Right renal cortex interstitium (tissue), 3 donors: ENCODE measurements around the gene PRKD2. TPM values are rescaled to one million over a fixed set of nuclear protein-coding genes. Genes with fewer than 3 reads are reported as not detected.
"Not testable (repeated sequence)": the region's sequence is repeated elsewhere in the genome, so short reads cannot be mapped to it uniquely, and the experiment has no call there.

Source experiments
- DNase-seq, 3 donors: peaks; one replicate each; pipeline ENCODE4 v3.0.0-alpha.2; 2013; ENCODE audit warnings: low read depth in 3 of 3, low spot score in 2 of 3
- polyA plus RNA-seq, 3 donors: library from polyadenylated mRNA; unstranded; fragments of 120-200 nt; gene quantifications; one replicate each; pipeline ENCODE4 v1.2.1, GENCODE V29; 2013; ENCODE audit not compliant: insufficient read length in 3 of 3

Gene PRKD2
- polyA plus RNA-seq, 3 donors: 30.4 to 34.1 (median 33.7) TPM

DNA sequence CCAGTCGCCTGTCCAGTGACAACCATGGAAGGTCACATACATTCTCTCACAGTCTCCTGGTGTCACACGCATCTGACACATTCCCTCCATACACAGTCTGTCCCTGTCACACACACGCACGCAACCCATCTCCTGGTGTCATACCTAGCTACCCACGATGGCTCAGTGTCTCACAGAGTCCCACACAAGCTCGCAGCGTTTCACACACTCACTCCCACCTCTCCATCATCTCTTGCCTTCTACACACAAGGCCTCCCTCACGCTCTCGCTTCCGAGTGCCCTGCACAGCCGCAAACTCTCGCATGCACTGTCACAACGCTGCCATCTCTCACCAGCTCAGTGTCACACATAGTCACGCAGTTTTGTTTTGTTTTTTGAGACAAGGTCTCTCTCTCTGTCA is 79.7 kb downstream of the PRKD2 start:
- no peak for DNase-seq

DNA sequence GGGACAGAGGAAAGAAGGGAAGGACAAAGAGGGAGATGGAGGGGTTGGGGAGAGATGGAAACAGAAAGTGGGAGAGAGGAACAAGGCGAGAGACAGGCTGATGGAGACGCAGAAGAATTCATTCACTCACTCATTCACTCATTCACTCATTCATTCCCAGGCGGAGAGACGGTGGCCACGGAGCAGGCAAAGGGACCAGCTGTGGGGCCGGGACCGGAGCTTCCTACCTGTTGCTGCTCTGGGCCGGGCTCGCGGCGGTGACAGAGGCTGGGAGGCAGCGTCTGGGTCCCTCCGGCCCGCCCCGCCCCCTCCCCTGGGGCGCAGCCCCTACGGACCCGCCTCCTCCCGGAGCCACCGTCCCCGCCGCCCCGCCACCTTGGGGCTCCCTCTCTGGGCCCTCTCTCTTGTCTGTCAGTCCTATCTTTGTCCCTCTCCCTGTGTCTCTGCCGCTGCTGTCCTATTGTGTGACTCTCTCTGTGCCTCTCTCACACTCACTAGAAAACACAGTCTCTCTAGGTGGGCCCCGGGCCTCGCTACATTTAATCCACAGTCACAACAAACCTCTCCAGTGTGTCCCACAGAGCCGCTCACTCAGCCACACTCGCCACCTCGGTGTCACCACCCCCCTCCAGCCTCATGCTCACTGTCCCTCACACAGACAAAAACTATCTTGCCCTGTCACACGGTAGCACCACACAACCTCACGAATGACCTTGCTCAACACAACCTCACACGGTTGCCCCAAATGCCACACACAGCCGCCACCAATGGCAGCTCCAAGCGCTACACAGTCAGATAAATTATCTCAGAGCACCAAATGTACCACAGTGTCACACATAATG is 80.8 kb downstream of the PRKD2 start, which contains the start of gene GNG8:
Gene GNG8 (minus strand): TSS at position 283 of the 842 bp plus-strand sequence. CDS start 1,520 bp downstream, outside the sequence.
- no peak for DNase-seq

GRCh38 chr19:46634656-46635218 is 82.2 kb downstream of the PRKD2 start:
- DNase-seq: no peak

GRCh38 chr19:46634045-46634655 is 82.8 kb downstream of the PRKD2 start:
- no peak for DNase-seq

DNA sequence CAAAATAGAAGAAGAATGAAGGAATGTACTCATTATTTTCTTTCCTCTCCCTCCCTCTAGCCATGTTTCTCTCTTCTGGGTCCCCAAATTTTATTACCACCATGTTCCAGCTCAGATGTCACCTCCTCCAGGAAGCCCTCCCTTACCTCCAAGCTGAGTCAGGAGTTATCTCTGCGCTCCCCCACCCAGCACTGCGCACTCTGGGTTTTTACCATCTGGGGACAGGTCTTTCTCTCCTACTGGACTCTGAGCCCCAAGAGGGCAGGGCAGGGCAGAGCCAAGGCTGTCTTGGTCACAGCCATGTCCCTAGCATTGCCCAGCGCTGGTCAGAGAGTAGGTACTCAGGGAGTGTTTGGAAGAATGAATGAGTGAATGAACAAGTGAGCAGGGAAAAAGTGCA is 83.8 kb downstream of the PRKD2 start:
- DNase-seq: no peak

DNA sequence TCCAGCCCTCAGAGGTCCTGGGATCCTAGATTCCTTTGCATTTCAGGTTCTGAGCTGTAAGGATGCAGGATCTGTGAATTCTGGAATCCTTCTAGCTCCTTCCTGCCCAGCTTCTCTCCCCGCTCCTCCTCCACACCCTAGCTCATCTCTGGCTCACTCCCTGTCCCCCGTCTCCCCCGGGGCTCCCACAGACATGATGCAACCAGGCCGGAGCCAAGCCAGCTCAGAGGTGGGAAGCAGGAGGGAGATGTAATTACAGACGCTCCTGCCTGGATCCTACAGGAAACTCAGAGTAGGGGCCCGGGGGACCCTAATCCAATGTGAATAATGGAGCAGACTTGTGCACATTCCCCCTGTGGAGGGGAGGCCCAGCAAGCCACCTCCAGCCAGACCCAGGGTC is 85.4 kb downstream of the PRKD2 start:
- DNase-seq: no peak

DNA sequence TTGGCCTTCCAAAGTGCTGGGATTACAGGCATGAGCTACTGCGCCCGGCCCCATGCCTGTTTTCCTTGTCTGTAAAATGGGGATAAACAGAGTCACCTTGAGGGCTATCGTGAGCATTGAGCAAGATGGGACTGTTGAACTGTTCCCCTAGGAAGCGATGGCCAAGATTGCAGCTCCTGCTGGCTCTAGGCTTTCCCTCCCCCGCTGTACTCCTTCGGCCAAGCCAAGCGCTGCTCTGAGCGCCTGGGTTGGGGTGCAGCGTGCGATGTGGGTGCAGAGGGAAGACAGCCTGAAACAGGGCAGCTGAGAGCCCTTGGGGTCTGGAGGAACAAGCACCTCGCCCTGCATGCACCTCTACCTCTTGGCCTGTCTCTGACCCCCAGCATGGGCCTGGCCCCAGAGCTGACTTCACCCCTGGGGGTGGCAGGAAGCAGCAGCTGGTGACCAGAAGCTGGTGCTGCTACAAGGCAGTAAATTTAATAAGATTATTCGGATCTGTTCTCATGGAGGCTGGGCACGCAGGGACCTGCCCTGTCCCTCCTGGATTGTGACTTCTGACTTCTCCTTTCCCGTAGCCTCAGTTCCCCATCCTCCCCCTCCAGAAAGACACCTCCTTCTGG is 86.2 kb downstream of the PRKD2 start:
- no peak for DNase-seq

- DNase-seq: no peak
Observed at GRCh38 chr19:46629546-46630025, 87.3 kb downstream of the PRKD2 start.

- DNase-seq: not testable (repeated sequence)
Observed at GRCh38 chr19:46628970-46629369, 87.9 kb downstream of the PRKD2 start.

DNA sequence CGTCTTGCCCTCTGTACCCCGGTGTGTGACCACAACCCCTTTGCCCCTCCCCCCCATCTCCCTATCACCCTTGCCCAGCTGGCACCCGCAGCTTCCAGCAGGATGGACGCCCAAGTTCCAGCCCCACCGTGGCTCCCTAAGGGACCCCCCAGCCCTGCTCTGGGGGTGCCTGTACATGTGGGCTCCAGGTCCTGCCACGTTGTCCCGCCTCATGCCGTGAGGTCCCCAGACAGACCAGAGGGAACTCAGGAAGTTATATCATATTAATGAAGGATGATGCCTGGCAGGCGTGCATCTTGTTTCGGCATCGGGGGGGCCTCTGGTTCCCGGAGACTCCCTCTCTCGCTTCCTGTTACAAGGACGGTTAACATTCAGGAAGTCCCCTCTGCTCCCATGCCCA is 90.5 kb downstream of the PRKD2 start:
- DNase-seq: no peak

DNA sequence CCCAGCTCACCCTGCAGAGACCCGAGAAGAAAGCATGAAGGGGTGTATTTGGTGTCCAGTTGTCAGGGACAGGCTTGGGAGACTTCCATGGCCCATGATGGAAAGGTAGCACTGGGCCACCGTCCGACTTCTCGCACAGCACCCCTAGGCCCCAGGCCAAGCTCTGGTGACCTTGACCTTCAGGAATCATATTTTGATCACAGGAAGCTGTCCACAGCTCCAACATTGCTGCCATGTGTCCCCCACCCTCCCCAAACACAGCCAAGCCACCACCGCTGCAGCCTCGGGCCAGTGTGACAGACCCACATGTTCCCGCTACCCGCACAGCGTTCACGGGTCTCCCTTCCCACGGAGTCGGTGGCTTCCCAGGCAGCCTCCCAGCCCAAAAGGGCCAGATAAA is 91.2 kb downstream of the PRKD2 start:
- DNase-seq: no peak

DNA sequence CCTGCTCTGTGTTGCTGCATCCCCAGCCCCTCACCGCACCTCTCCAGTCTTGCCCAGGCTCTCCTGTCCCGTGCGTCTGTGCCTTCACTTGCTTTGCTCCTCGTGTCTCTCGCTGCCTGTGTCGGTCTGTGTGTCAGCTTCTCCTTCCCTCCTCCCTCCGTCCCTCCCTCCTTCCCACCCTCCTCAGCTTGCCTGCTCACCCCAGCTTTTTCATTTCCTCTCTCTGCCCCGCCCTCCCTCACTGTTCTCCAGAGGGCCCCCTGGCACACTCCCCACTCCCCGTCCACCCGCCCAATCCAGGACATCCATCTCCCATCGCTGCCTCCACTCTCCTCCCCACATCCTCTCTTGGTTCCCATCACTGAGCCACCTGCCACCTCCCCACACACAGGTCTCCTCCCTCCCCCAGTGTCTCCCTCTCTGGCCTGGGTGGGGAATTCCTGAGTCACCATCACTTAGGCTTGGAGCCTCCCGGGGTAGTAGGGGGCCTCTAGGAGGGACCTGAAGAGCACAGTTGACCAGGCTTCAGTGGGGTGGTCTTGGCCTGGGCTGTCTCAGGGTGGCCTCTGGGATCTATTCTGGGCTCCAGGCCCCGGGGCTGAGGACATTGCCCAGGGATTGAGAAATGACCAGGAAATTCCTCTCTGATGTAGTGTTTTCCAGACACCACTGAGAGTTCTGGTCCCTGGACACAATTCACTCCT is 91.8 kb downstream of the PRKD2 start, which contains the start of gene PTGIR:
Gene PTGIR (minus strand): TSS at position 132 of the 704 bp plus-strand sequence. CDS start 864 bp downstream, outside the sequence.
- DNase-seq: no peak

Other genes starting within 250 kb of the PRKD2 start
- gene PNMA8A, start 245.6 kb downstream of the PRKD2 start, polyA plus RNA-seq: 10 to 100 TPM; 52.7 to 72.2 (median 57.2) TPM
- gene PNMA8B, start 221.2 kb downstream of the PRKD2 start, polyA plus RNA-seq: 1 to 10 TPM; 3.8 to 4.2 (median 3.9) TPM
- 100 to 1,000 TPM; 500 to 524 (median 504) TPM for gene CALM3, start 115.8 kb downstream of the PRKD2 start, polyA plus RNA-seq
- gene PTGIR, start 92.0 kb downstream of the PRKD2 start, polyA plus RNA-seq: 1 to 10 TPM; 1.6 to 1.8 (median 1.7) TPM
- gene GNG8, start 80.9 kb downstream of the PRKD2 start, polyA plus RNA-seq: 1 to 10 TPM in 2 of 3 donors, not detected in 1; 1.6 to 1.7 TPM
- 10 to 100 TPM; 23.4 to 26.3 (median 25.5) TPM for gene DACT3, start 55.9 kb downstream of the PRKD2 start, polyA plus RNA-seq
- 10 to 100 TPM; 16.2 to 18.4 (median 17.6) TPM for gene FKRP, start 28.9 kb upstream of the PRKD2 start, polyA plus RNA-seq
- gene STRN4, start 29.3 kb upstream of the PRKD2 start, polyA plus RNA-seq: 10 to 100 TPM; 67.8 to 70.5 (median 68.6) TPM
- gene SLC1A5, start 71.5 kb upstream of the PRKD2 start, polyA plus RNA-seq: 10 to 100 TPM; 32.8 to 42.7 (median 38.8) TPM
- 100 to 1,000 TPM in 1 of 3 donors, 10 to 100 TPM in 2; 89.1 to 101 (median 94.3) TPM for gene AP2S1, start 133.7 kb upstream of the PRKD2 start, polyA plus RNA-seq
- 10 to 100 TPM; 46.7 to 49.0 (median 48.4) TPM for gene ARHGAP35, start 143.9 kb upstream of the PRKD2 start, polyA plus RNA-seq